Parathyroid adenoma (tissue), 2 donors: ENCODE measurements around the gene DAB2IP.

Experiments
- H2AFZ ChIP-seq: fragments of 300-600 bp; sonication (generic); one replicate; pipeline ENCODE4 v1.7.0; 2017; ENCODE audit warnings: antibody characterized with exemption, mild to moderate bottlenecking
- H3K27ac ChIP-seq: fragments of 300-600 bp; sonication (generic); one replicate; pipeline ENCODE4 v1.7.0; 2017
- H3K27me3 ChIP-seq: fragments of 300-600 bp; sonication (generic); one replicate; pipeline ENCODE4 v1.7.0; 2017; ENCODE audit warnings: low read length; ENCODE audit not compliant: control insufficient read depth, insufficient read depth
- H3K36me3 ChIP-seq: fragments of 300-600 bp; sonication (generic); one replicate; pipeline ENCODE4 v1.7.0; 2017; ENCODE audit warnings: low read length; ENCODE audit not compliant: control insufficient read depth, insufficient read depth
- H3K4me1 ChIP-seq: fragments of 300-600 bp; sonication (generic); one replicate; pipeline ENCODE4 v1.7.0; 2017; ENCODE audit warnings: control low read depth
- H3K4me2 ChIP-seq: fragments of 300-600 bp; sonication (generic); one replicate; pipeline ENCODE4 v1.7.0; 2017; ENCODE audit warnings: low read length
- H3K4me3 ChIP-seq: fragments of 300-600 bp; sonication (generic); one replicate; pipeline ENCODE4 v1.7.0; 2017; ENCODE audit warnings: low read depth, low read length
- H3K79me2 ChIP-seq: fragments of 300-600 bp; sonication (generic); one replicate; pipeline ENCODE4 v1.7.0; 2017; ENCODE audit warnings: control low read depth
- H3K9ac ChIP-seq: fragments of 300-600 bp; sonication (generic); one replicate; pipeline ENCODE4 v1.7.0; 2017; ENCODE audit warnings: mild to moderate bottlenecking
- H3K9me3 ChIP-seq: fragments of 300-600 bp; sonication (generic); one replicate; pipeline ENCODE4 v1.7.0; 2017; ENCODE audit warnings: low read length; ENCODE audit not compliant: control insufficient read depth
- CTCF ChIP-seq: fragments of 300-600 bp; sonication (generic); IDR thresholded peaks from one replicate; pipeline ENCODE4 v1.7.0; 2017; ENCODE audit warnings: antibody characterized with exemption, mild to moderate bottlenecking
- donor health status: primary hyperparathyroidism.

The DAB2IP gene

GRCh38 chr9:121818016-121818661 lies 166.7 kb downstream of the DAB2IP start:
- H3K4me1 ChIP-seq, result no peaks in the 10 kb centered on the region
- no peak overlapping the region for H3K4me3 ChIP-seq
- no peaks in the 10 kb centered on the region for H3K27me3 ChIP-seq
- no peak overlapping the region for H3K9ac ChIP-seq
- no peak overlapping the region for H3K27ac ChIP-seq
- no peaks in the 10 kb centered on the region for H3K9me3 ChIP-seq
- H2AFZ ChIP-seq, result no peak overlapping the region
- no peaks in the 10 kb centered on the region for H3K36me3 ChIP-seq
- no peak overlapping the region for H3K4me2 ChIP-seq
- no peak for TF ChIP-seq CTCF
- H3K79me2 ChIP-seq, result no peaks in the 10 kb centered on the region

- Histone ChIP-seq H3K9ac (no peak overlapping the region), H3K4me3 (no peak overlapping the region)
- no peak for TF ChIP-seq CTCF
Observed at GRCh38 chr9:121818841-121819427, 167.5 kb downstream of the DAB2IP start.

GRCh38 chr9:121819428-121820231 lies 168.2 kb downstream of the DAB2IP start:
- no peak overlapping the region for H3K27ac ChIP-seq
- H3K9ac ChIP-seq, result no peak overlapping the region

More at GRCh38 chr9:121818841-121819427, 167.5 kb downstream of the DAB2IP start:
- Histone ChIP-seq H3K4me2 (no peak overlapping the region), H3K4me1 (peaks cover under 1% of the 10 kb centered on the region), H3K27me3 (no peaks in the 10 kb centered on the region), H3K9me3 (no peaks in the 10 kb centered on the region), H3K79me2 (no peaks in the 10 kb centered on the region), H3K27ac (no peak overlapping the region), H2AFZ (no peak overlapping the region), H3K36me3 (no peaks in the 10 kb centered on the region)

GRCh38 chr9:121820286-121821005 lies 169.0 kb downstream of the DAB2IP start:
- H3K4me1 ChIP-seq, result peaks cover 7% of the 10 kb centered on the region
- no peak overlapping the region for H3K9ac ChIP-seq
- no peak for TF ChIP-seq CTCF
- no peak overlapping the region for H2AFZ ChIP-seq
- H3K4me3 ChIP-seq, result no peak overlapping the region
- H3K4me2 ChIP-seq, result no peak overlapping the region
- no peaks in the 10 kb centered on the region for H3K79me2 ChIP-seq
- no peak overlapping the region for H3K27ac ChIP-seq
- no peaks in the 10 kb centered on the region for H3K36me3 ChIP-seq
- H3K27me3 ChIP-seq, result no peaks in the 10 kb centered on the region
- H3K9me3 ChIP-seq, result no peaks in the 10 kb centered on the region

More at GRCh38 chr9:121819428-121820231, 168.2 kb downstream of the DAB2IP start:
- Histone ChIP-seq H2AFZ (no peak overlapping the region), H3K4me3 (no peak overlapping the region), H3K4me1 (peaks cover 3% of the 10 kb centered on the region), H3K9me3 (no peaks in the 10 kb centered on the region), H3K27me3 (no peaks in the 10 kb centered on the region), H3K36me3 (no peaks in the 10 kb centered on the region), H3K79me2 (no peaks in the 10 kb centered on the region), H3K4me2 (no peak overlapping the region)
- no peak for TF ChIP-seq CTCF
